Ishikawa (cell line): ENCODE measurements around the gene RAPGEF2.

ENCODE experiments used
- CEBPB ChIP-seq: IDR thresholded peaks from 2 replicates; pipeline ENCODE4 v1.6.1; 2012
- CREB1 ChIP-seq: IDR thresholded peaks from 2 replicates; pipeline ENCODE4 v1.6.1; 2012; ENCODE audit warnings: low read depth
- EGR1 ChIP-seq: IDR thresholded peaks from 2 replicates; pipeline ENCODE4 v1.6.1; 2012
- EP300 ChIP-seq: IDR thresholded peaks from 2 replicates; pipeline ENCODE4 v1.6.1; 2012; ENCODE audit warnings: borderline replicate concordance
- FOXM1 ChIP-seq: IDR thresholded peaks from 2 replicates; pipeline ENCODE4 v1.6.1; 2012; ENCODE audit warnings: low read depth, borderline replicate concordance
- NFIC ChIP-seq: IDR thresholded peaks from 2 replicates; pipeline ENCODE4 v1.6.1; 2012
- RAD21 ChIP-seq: IDR thresholded peaks from 2 replicates; pipeline ENCODE4 v1.6.1; 2012; ENCODE audit warnings: low read depth
- REST ChIP-seq: IDR thresholded peaks from 2 replicates; pipeline ENCODE4 v1.6.1; 2012; ENCODE audit warnings: low read depth, mild to moderate bottlenecking
- TAF1 ChIP-seq: IDR thresholded peaks from 2 replicates; pipeline ENCODE4 v1.6.1; 2012; ENCODE audit warnings: low read depth, mild to moderate bottlenecking
- TCF12 ChIP-seq: IDR thresholded peaks from 2 replicates; pipeline ENCODE4 v1.6.1; 2012; ENCODE audit warnings: low read depth
- TEAD4 ChIP-seq: IDR thresholded peaks from 2 replicates; pipeline ENCODE4 v1.6.1; 2012
- USF1 ChIP-seq: IDR thresholded peaks from 2 replicates; pipeline ENCODE4 v1.6.1; 2012
- YY1 ChIP-seq: IDR thresholded peaks from 2 replicates; pipeline ENCODE4 v1.6.1; 2012; ENCODE audit warnings: low read depth
- ZBTB7A ChIP-seq: IDR thresholded peaks from 2 replicates; pipeline ENCODE4 v1.6.1; 2012; ENCODE audit warnings: low read depth
- TF ChIP-seq, protein P1 (sequence below): IDR thresholded peaks from 2 replicates; pipeline ENCODE4 v1.6.1; 2012

RAPGEF2 gene

GRCh38 chr4:159248384-159249178, 145.7 kb downstream of the RAPGEF2 start:
- no peak for TF ChIP-seq CEBPB
- TF ChIP-seq TAF1: no peak
- no peak for TF ChIP-seq ZBTB7A

DNA sequence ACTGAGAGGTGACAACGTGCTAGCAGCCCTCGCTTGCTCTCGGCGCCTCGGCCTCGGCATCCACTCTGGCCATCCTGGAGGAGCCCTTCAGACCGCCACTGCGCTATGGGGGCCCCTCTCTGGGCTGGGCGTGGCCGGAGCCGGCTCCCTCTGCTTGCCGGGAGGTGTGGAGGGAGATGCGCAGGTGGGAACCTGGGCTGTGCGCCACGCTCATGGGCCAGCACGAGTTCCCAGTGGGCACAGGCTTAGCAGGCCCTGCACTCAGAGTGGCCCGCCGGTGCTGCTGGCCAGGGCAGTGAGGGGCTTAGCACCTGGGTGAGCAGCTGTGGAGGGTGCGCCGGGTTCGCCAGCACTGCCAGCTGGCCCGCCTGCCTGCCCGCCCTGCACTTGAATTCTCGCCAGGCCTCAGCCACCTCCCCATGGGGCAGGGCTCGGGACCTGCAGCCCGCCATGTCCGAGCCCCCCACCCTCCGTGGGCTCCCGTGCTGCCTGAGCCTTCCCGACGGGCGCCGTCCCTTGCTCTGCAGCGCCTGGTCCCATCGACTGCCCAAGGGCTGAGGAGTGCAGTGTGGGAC, 148.0 kb downstream of the RAPGEF2 start:
- TF ChIP-seq RAD21 (no peak), CREB1 (no peak), EGR1 (no peak), USF1 (no peak), EP300 (no peak), CEBPB (no peak), TEAD4 (no peak), TCF12 (no peak), NFIC (no peak), REST (no peak), FOXM1 (no peak), ZBTB7A (no peak), TAF1 (no peak), YY1 (no peak)
- TF ChIP-seq, protein P1, sequence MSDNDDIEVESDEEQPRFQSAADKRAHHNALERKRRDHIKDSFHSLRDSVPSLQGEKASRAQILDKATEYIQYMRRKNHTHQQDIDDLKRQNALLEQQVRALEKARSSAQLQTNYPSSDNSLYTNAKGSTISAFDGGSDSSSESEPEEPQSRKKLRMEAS: no peak

DNA sequence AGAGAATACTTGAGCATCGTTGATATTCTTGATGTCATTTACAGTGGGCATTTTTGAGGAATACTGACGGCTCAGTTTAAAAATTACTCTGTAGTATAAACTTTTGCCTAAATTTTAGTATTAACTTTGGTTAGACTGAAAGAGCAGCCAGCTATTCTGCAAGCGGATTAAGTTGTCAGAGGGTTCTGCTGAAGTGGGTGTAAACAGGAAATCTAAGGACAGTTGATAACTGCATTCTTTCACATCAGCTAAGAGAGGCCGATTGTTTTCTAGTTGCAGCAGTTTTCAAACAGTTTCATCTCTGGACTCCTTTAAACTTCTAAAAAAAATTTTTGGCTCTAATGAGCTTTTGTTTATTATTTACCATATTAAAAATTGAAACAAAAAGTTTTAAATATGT, 149.6 kb downstream of the RAPGEF2 start:
- TF ChIP-seq TAF1: no peak
- no peak for TF ChIP-seq TCF12
- no peak for TF ChIP-seq FOXM1
- TF ChIP-seq, protein P1: no peak
- TF ChIP-seq ZBTB7A: no peak
- no peak for TF ChIP-seq USF1
- TF ChIP-seq TEAD4: no peak
- no peak for TF ChIP-seq RAD21
- no peak for TF ChIP-seq CREB1
- no peak for TF ChIP-seq EP300
- no peak for TF ChIP-seq REST
- no peak for TF ChIP-seq NFIC
- no peak for TF ChIP-seq CEBPB
- TF ChIP-seq YY1: no peak

- TF ChIP-seq RAD21 (no peak), TCF12 (no peak), CEBPB (no peak)
These were observed 153.2 kb downstream of the RAPGEF2 start for GRCh38 chr4:159256037-159256436.

DNA sequence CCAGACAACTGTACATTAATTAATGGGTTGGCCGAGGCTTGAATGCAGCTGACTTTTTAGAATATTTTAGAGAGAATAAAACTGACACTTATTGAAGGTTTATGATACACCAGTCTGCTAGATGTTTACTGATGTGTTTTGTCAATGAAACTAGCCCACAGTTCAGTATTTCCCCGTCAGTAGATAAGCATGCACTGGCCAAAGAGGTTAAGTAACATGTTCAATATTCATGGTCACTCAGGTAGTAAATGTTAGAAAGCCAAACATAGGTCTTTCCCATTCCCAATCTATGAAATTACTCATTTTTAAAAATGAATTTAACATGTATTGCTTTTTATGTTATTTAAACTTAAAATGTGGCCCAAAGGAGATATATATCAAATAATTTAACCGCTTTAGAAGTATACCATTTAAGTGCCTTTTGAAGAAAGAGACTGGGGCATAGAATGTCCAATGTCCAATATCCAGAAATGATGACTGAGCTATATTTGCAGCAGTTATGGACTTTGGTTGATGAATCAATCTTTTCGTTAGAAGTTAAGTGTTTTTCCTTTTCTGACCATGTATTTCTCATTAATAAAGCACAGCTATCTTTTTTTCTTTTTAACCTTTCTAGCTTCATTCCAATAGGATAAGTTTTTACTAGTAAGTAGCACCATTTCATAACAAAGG, 156.1 kb downstream of the RAPGEF2 start:
- TF ChIP-seq CREB1: no peak
- TF ChIP-seq RAD21: no peak
- TF ChIP-seq FOXM1: no peak
- no peak for TF ChIP-seq YY1

- TF ChIP-seq TCF12: no peak
- no peak for TF ChIP-seq REST
- TF ChIP-seq ZBTB7A: no peak
- no peak for TF ChIP-seq TEAD4
- no peak for TF ChIP-seq CEBPB
- no peak for TF ChIP-seq RAD21
- TF ChIP-seq NFIC: no peak
- no peak for TF ChIP-seq YY1
- TF ChIP-seq USF1: no peak
- TF ChIP-seq EP300: no peak
- TF ChIP-seq FOXM1: no peak
- TF ChIP-seq CREB1: no peak
These were observed 161.2 kb downstream of the RAPGEF2 start for GRCh38 chr4:159264057-159264456.
